CD1c-positive myeloid dendritic cell (primary cell): ENCODE data around the gene ABHD10.

Source experiments
- DNase-seq: peaks from one replicate; pipeline ENCODE4 v3.0.0-alpha.2; 2016; ENCODE audit errors: extremely low spot score

Gene ABHD10

DNA sequence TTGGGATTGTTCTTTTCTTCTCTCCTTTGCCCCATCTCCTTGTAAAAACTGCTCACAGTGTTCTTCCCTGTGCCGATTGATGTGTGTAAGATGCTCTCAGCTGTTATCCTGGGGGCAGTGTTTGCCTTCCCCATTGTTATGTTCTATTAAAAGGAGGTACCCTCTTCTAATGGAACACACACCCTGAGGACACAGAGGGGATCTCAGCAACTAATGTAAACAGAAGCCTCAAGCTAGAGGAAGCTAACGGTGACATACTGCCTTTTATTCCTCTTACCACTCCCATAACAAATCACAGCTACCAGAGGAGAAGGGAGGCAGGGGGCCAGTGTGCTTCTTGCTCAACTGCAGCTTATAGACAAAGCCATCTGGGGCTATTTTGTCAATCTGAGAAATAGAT lies 22.1 kb downstream of the ABHD10 start:
- DNase-seq, result no peak

DNA sequence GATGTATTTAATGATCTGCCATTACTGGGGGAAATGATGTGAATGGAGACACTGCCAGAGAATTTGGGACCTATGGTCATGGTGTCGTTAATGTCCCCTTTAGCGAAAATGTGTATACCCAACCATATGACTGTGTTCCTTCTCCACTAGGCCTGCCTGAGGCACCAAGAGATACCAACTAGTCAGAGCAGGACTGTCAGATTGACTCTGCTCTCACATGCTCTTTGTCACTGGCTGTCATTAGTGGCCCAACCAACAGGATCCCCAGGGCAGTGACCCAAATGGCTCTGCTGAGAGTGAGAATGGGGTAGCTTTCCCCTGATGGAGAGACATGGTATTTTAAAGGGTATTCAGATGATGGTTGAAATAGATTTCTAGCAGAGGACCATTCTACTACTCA lies 22.7 kb downstream of the ABHD10 start:
- no peak for DNase-seq

DNA sequence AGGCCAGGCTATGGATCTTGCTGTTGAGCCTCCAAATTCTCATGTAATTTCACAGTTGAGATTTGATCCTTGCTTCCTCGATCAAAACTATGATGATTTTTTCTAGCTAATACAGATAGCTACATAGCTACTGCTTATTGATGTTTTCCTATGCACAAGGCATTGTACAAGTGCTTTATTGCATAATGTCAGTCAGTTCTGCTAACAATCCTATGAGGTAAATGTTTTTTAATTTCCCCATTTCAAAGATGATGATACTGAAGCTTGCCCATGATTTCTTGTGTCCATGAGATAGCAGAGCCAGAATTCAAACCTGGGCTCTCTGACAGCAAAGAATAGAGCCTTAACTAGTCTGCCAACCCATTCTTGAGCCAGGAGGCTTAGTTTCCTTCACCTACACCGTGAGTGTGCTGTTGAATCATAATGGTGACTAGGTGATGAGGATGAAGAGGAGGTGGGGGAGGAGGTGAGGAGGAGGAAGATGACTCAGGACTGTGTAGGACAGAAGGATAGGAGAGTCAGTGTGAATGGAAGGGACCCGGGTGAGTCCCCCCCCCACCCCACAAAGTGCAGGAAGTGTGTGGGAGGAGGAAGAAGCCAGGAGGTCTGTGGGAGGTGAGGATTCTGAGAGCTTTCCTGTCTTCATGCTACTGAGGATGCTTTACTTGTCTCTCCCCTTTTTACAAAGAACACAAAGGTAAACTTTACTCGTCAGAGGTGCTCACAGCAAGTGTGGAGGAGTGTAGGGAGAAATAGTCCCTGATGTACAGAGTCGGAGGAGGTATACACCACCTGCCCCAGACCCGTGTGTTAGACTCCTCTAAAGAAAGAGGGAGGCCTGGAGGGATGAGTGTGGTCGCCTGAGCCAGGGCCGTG lies 23.5 kb downstream of the ABHD10 start:
- no peak for DNase-seq

DNA sequence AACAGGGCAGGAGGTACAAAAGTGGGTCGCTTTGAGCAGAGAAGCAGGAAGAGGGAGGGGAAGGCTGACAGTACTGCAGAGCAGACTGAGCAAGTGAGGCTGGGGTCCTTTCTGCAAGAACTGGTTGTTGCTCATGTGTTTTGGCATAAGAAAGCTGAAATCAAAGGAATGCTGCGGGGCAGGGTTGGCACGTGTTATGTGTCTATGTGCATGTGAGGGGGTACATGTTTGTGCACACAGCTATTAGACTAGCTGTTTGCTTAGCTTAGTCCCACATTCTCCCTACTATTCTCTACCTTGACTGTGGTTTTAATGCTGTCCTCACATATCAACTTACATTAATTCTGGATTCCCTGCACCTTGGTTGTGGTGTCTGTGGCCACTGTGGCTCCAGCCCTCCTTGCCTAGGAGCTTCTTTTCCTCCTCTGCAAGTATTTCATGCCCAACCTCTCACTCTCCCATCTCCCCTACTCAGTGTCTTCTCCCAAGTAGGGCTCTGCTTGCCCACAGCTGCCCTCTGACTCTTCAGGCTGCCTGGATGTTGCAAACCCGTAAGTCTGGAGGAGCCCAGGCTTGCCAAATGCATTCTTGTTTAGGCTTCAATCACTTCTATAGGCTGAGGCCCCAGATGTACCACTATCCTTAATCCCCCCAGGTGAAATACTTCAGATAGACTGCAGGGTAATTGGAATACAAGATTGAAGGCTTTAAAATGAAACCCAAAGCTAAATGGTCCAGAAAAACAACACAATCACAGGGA lies 24.7 kb downstream of the ABHD10 start:
- no peak for DNase-seq

DNA sequence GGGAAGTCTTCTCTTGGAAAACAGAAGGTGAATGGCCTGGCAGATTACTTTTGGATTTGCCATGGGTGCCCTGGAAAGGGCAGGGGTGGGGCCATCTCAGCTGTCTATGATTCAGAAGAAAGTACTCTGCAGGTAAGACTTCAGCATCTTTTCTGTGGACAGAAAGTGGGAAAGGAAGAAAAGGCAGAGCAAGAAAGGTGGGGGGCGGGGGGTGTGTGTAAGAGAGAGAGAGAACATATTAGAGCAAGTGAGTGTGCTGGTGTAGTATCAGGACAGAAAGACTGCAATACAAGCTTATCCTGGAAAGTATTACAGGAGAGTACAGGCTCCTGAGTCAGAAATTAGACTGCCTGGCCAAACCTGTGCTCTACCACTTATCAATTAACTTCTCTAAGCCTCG lies 25.4 kb downstream of the ABHD10 start:
- DNase-seq, result no peak

DNA sequence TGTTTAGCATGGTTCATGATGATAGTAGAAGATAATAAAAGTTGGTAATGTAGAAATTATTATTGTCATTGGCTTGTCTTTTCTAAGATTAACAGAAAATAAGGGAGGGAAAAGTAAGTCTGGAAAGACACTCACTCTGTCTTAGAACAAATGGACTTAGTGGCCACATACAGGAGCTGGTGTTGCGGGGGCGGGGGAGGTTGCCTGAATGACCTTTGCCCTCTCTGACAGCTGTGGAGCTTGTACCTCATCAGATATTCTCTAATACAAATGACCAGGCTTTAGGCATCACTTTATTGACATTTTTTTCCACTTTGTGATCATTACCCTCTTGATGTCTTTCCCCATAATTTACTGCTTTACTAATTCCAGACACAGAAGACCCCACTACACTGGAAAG lies 25.8 kb downstream of the ABHD10 start:
- DNase-seq, result no peak

DNA sequence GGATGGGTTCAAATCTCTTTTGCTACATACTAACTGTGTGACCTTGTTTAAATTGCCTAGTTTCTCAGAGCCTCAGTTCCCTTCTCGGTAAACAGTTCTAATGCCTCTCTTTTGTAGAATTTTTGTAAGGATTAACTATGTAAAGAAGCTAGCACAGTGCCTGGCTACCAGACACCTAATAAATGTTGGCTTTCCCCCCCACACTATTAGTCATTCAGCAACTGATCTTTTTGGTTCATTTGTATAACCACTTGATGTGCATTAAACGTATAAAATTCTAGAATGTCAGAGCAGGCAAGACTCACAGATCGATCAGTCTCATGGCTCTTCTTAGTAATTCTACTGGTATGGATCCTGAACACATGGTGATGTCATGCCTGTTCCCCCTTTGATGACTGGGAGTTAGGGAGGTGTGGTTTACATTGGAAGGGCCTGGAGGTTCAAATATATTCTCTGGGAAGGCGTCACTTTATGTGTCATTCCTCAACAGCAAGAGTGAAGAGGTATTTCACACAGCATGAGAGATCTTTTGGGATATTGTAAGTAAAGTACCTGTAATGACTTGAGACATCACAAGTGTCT lies 26.4 kb downstream of the ABHD10 start:
- DNase-seq, result no peak

DNA sequence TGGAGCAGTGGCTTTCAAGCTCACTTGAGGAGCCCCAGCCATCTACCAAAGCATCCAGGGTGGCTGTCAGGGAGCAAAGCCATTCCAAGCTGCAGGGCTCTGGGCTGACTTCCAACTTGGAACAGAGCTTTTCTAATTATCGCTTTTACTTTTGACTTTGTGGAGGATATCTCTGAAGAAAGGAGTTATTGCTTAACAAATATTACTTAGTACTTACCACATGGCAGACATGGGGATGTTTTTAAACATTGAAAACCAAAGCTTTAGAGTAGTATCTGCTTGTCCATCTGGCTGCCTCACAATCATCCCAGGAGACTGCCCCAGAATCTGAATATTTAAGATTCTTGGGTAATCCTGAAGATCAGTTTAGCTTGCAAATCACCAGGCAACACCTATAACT lies 28.8 kb downstream of the ABHD10 start:
- no peak for DNase-seq

DNA sequence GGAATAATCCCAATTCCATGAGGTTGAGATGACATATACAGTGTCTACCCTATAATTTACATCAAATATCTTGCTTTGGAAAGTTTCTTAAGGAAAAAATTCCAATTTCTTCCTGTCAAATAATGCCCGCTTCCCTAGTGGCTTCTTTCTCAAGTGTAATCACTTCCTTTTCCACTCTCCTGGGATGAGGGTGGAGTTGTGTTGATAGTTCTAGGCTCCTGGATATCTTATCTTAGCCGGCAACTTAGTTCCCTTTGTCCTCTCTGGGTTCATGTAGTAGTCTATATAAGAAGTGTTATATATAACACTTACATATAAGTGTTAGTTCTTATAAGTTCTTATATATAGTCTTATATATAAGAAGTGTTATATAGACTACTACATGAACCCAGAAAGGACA lies 30.8 kb downstream of the ABHD10 start:
- no peak for DNase-seq

DNA sequence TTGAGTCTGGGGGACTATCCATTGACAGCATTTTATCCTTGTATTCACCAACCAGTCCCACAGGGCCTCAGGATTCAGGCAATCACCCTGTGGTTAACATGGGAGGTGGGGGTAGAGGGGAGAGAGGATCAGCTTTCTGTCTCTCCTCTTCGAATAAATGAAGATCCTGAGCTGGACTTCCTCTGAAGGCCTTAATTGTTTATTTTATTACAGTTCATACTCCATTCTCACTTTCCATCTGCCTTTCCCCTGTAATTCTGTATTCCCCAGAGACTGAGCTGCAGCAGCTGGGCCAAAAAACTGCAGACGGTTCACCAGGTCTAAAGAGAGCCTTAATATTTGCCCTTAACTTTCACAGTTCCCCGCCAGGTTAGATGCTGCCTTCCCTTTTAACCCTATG lies 31.8 kb downstream of the ABHD10 start:
- no peak for DNase-seq

DNA sequence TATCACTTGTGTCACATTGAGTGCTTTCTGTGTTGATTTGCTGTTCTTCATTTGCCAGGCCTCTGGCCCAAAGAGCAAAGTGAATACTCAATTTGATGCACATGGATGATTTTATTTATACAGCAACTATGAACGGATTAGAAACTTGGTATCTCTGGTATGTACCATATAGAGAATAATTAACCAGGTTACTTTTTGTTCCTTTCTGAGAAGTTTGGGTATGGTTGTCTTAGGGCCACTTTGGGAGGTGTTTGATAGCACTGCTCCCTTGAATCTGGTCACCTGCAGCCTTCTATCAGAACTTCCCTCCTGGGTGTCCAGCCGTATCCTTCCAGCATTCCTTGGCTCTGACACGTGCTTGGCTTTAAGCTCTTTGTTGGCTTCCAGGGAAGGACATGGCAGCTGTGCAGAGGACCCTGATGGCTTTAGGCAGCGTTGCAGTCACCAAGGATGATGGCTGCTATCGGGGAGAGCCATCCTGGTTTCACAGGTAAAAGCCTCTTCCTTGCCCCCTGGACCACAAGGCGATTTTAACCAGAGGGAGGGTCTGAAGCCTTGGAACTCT lies 32.6 kb downstream of the ABHD10 start:
- no peak for DNase-seq

DNA sequence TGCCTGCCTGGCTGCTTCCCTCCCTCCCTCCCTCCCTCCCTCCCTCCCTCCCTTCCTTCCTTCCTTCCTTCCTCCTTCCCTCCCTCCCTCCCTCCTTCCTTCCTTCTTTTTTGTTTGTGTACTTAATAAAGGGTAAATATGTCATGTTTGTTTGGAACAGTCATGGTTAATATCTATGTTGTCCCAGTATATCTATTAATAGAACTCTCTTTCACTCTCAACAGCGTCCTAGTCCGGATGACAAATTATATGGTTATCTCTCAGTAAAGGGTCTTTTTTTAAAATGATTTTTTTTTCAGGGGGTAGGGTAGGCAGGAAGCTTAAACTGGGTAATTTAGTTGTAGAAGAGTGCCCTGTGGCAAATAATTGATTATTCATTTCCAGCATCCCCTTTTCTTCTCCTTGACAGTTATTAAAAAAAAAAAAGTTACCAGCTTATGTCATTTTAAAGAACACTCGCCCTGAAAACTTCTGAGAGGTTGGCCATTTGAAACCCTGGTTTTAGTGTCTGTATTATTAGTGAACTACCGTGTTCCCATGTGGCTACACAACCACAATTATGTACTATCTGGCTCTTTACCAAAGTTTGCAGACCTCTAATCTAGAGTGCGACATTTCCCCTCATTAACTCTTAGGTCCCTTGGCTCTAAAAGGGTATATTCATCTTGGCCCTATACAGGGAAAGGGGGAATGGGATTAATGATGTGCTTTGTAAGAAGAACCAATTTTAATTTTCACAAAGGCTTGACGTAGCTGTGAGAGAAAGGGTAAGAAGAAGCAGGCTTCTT lies 33.6 kb downstream of the ABHD10 start:
- no peak for DNase-seq

DNA sequence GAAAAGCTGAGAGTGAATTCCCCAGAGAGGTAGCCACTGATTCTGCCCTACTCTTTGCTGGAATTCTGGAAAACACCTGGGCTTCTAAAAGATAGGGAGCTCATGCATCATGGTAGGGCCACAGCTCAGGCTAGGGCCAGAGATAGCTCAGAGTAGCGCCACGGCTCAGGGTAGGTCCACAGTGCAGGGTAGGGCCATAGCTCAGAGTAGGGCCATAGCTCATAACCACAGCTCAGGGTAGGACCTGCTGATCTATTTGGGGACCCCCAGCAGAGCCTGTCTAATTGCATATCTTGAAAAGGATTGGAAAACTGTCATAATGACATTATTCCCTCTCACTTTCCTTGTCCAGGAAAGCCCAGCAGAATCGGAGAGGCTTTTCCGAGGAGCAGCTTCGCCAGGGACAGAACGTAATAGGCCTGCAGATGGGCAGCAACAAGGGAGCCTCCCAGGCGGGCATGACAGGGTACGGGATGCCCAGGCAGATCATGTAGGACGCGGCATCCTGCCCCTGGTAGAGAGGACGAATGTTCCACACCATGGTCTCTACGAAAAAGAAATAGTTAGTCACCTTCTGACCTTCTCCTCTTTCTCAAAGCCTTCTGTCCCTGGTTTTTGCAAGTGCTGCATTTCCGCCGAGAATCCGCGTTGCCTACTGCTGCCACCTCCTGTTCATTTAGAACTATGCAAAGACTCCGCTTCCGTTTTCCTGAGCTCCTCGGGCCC lies 34.4 kb downstream of the ABHD10 start:
- DNase-seq, result peak; percentile 65

DNA sequence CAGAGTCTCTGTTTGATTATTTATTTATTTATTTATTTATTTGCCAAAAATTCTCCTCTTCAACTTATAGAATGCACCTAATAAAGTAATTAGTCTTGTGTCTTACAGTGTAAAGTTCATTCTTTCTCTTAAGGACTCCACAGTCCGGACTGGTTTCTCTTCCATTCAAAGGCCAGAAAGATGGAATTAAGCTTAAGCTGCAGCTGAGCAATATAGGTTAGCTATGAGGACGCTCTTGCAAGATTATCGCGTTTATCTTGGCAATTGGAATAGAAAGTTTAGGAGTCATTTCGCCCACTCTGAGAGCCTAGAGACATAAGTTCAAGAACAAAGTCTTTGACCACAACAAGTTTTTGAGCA lies 34.9 kb downstream of the ABHD10 start:
- DNase-seq, result no peak

DNA sequence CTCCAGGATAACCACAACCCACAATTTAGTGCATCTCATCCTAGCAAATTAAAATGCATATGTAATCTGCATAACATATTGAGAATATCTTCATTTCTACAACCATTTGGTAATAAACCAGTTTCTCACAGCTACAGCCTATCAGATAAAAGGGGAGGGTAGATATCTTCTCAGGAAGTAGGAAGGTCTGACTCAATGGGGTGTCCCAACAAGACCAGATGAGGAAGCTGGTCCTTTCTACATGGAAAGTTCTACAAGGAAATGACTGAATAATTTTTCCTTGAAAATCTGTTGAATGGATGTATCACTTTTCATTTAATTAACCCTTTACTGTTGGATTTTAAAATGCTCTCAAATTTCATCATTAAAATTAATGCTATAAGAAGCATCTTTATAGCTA lies 38.3 kb downstream of the ABHD10 start:
- peak; percentile 44 for DNase-seq

DNA sequence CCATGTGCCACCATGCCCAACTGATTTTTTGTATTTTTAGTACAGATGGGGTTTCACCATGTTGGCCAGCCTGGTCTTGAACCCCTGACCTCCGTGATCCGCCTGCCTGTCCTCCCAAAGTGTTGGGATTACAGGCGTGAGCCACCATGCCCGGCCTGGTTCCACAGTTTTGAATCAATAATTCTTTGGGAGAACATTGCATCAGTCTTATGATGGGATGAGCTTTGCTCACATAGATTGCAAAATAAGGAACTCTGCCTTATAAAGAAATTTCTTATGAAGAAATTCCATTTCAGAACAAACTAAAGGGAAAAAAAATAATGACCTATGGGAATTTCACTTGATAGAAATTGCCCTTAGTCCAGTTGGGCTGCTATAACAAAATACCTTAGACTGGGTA lies 39.9 kb downstream of the ABHD10 start:
- no peak for DNase-seq

DNA sequence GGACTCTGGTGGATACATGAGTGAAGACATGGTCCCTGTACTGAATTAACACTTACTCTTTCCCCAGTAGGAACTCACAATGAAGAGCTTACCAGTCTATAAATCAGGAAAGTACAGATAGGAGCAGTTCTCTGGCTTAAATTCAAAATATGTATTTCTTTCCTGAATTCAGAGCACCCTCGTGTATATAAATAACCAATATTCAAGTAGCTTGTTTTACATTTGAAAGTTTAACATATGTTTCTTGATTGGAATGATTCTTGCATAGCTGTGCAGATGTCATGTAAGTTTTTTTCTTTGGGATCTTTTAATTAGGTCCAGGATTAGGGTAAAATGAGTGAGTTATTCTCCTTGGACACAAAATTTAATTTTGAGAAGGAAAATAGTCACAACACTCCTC lies 40.9 kb downstream of the ABHD10 start:
- no peak for DNase-seq

DNA sequence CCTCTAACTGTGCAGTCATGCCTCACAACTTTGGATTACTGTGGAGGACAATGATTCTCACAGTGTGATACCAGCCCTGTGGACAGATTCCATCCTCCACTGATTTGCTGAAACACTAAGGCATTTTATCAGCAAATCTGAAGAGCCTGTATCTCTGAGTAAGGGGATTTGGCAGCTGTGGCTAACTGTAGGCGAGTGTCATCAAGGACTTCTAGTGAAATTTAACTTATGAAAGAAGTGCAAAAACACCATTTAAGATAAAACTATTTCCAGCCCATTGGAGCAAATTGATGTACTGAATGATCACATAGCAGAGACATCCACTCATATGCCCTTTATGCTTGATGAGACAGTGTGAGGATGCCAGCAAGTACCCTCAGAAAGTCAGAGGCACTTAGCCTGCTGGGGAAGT lies 41.9 kb downstream of the ABHD10 start:
- no peak for DNase-seq

DNA sequence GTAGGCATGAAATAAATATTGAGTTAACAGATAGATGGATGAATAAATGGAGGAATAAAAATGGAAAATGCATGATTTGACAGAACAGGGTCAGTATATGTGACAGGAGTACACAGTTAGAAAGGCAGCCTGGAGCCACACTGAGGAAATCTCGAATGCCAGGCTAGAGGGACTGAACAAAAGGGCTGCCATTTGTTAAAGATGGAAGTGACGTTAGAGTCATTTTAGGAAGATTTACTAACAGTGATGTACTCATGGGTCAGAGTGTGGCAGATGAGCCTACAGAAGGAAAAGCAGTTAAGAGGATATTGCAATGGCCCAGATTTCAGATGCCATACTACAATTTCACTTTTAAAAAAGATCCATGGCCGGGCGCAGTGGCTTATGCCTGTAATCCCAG lies 48.3 kb downstream of the ABHD10 start:
- no peak for DNase-seq

DNA sequence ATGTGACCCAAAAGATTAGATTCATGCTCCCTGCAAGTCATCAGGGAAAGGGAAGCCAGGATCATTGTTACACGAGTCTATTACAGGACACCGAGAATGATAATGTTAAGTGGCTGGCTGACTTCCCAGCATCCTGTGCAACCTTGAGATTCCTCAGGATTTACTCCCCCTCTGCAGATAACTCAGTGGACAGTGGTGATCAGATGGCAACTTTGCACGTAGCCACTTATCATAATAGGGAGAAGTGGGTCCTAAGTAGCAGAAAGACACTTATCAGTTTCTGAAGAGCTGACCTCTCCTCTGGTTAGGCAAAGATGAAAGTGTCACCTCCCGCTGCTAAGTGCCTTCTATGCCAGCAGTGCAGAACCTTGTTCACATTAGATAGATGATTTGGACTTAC lies 49.0 kb downstream of the ABHD10 start:
- no peak for DNase-seq

DNA sequence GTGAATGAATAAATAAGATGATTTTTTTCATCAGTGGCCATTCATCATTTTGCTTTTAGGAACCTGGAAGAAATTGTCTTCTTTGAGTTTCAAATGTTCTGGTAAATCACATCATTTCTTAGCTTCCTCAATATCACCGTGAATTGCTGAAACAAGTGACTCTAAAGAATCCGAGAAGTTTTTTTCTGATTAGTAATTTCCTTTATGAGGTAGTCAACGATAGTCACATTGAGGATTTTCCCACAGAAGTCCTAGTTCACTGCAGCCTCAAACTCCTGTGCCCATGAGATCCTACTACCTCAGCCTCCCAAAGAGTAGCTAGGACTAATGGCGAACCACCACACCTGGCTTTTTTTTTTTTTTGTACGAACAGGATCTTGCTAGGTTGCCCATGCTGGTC lies 52.1 kb downstream of the ABHD10 start:
- DNase-seq, result no peak
